HepG2 (cell line): ENCODE measurements around the gene SDC4. TPM values are rescaled to one million over a fixed set of nuclear protein-coding genes. Genes with fewer than 3 reads are reported as not detected.

ENCODE experiments used
- CCDC6 ChIP-seq: sonication (generic); formaldehyde crosslinking; IDR thresholded peaks from 2 replicates; pipeline ENCODE4 v1.8.1; 2022; ENCODE audit warnings: mild to moderate bottlenecking, missing genetic modification reagents, moderate library complexity
- ESRRA ChIP-seq: sonication (generic); formaldehyde crosslinking; IDR thresholded peaks from 2 replicates; pipeline ENCODE4 v1.5.1; 2020; ENCODE audit warnings: mild to moderate bottlenecking, low read depth, missing genetic modification reagents
- KLF6 ChIP-seq: IDR thresholded peaks from 2 replicates; pipeline ENCODE4 v1.8.0; 2016; ENCODE audit warnings: missing biosample characterization, missing genetic modification reagents
- KMT2A ChIP-seq: sonication (generic); formaldehyde crosslinking; IDR thresholded peaks from 2 replicates; pipeline ENCODE4 v1.4.0; 2020; ENCODE audit warnings: missing genetic modification reagents
- MEIS2 ChIP-seq: sonication (generic); formaldehyde crosslinking; IDR thresholded peaks from 2 replicates; pipeline ENCODE4 v1.9.0; 2021; ENCODE audit warnings: mild to moderate bottlenecking, missing genetic modification reagents
- NFKB2 ChIP-seq: sonication (generic); formaldehyde crosslinking; IDR thresholded peaks from 2 replicates; pipeline ENCODE4 v1.4.0; 2020; ENCODE audit warnings: missing genetic modification reagents, borderline replicate concordance
- PHF21A ChIP-seq: sonication (generic); formaldehyde crosslinking; IDR thresholded peaks from 2 replicates; pipeline ENCODE4 v1.5.0; 2020; ENCODE audit warnings: mild to moderate bottlenecking, missing genetic modification reagents
- POLR2A ChIP-seq, 2 experiments: IDR thresholded peaks; 2 replicates each; pipeline ENCODE4 v1.6.1; 2011; ENCODE audit warnings: low read depth in 2 of 2, low read length in 2 of 2, mild to moderate bottlenecking in 1 of 2, moderate library complexity in 1 of 2; ENCODE audit not compliant: insufficient read depth in 1 of 2
- PPARG ChIP-seq: conservative IDR thresholded peaks from 2 replicates; pipeline ENCODE4 v1.6.1; 2016; ENCODE audit warnings: missing biosample characterization, missing genetic modification reagents
- SOX6 ChIP-seq, 2 experiments: fragments of 450-650 bp in 1 of 2; sonication (generic) in 1 of 2; formaldehyde crosslinking in 1 of 2; IDR thresholded peaks; 2 replicates each; pipeline versions ENCODE4 v1.4.0 to v1.6.1; 2017 to 2020; ENCODE audit warnings: antibody characterized with exemption in 1 of 2, mild to moderate bottlenecking in 1 of 2, missing genetic modification reagents in 1 of 2
- ZBTB10 ChIP-seq: sonication (generic); formaldehyde crosslinking; IDR thresholded peaks from 2 replicates; pipeline ENCODE4 v1.4.0; 2020; ENCODE audit warnings: missing genetic modification reagents, borderline replicate concordance
- ZFP36L1 ChIP-seq: sonication (generic); formaldehyde crosslinking; IDR thresholded peaks from 2 replicates; pipeline ENCODE4 v1.8.0; 2022; ENCODE audit warnings: mild to moderate bottlenecking, missing genetic modification reagents, moderate library complexity
- ZNF367 ChIP-seq: sonication (generic); formaldehyde crosslinking; IDR thresholded peaks from 2 replicates; pipeline ENCODE4 v1.4.0; 2020; ENCODE audit warnings: missing genetic modification reagents, borderline replicate concordance
- ZNF383 ChIP-seq: sonication (generic); formaldehyde crosslinking; IDR thresholded peaks from 2 replicates; pipeline ENCODE4 v1.4.0; 2020; ENCODE audit warnings: missing genetic modification reagents, mild to moderate bottlenecking, borderline replicate concordance
- ZNF430 ChIP-seq: sonication (generic); formaldehyde crosslinking; IDR thresholded peaks from 2 replicates; pipeline ENCODE4 v1.9.0; 2021; ENCODE audit warnings: mild to moderate bottlenecking, missing genetic modification reagents
- ZNF572 ChIP-seq: sonication (generic); formaldehyde crosslinking; IDR thresholded peaks from 2 replicates; pipeline ENCODE4 v1.5.1; 2020; ENCODE audit warnings: mild to moderate bottlenecking, missing genetic modification reagents
- ZNF614 ChIP-seq: IDR thresholded peaks from 2 replicates; pipeline ENCODE4 v1.6.1; 2018; ENCODE audit warnings: missing biosample characterization, missing genetic modification reagents, inconsistent platforms, borderline replicate concordance
- ZNF619 ChIP-seq: sonication (generic); formaldehyde crosslinking; IDR thresholded peaks from 2 replicates; pipeline ENCODE4 v1.4.0; 2020; ENCODE audit warnings: mild to moderate bottlenecking, missing genetic modification reagents
- ZSCAN12 ChIP-seq: sonication (generic); formaldehyde crosslinking; IDR thresholded peaks from 2 replicates; pipeline ENCODE4 v1.9.0; 2021; ENCODE audit warnings: mild to moderate bottlenecking, missing genetic modification reagents
- polyA plus RNA-seq, 8 experiments: library from polyadenylated mRNA; depleted of rRNA in 3 of 8; stranded (reverse) in 7 of 8; unstranded in 1 of 8; fragments of >200 nt; fragmentation: Illumina TruSeq in 4 of 8; extraction: Trizol in 4 of 8; gene quantifications; 2 replicates each; pipeline versions ENCODE4 v1.2.1 to v1.2.3, GENCODE V29; 2011 to 2016; ENCODE audit warnings: low read depth in 4 of 8, missing spikeins in 1 of 8, mixed read lengths in 1 of 8; ENCODE audit not compliant: insufficient read depth in 1 of 8
- total RNA-seq, 5 experiments: library from RNA; depleted of rRNA; stranded (reverse); fragments of >200 nt; fragmentation: Illumina TruSeq; extraction: Trizol; gene quantifications; 2 replicates each; pipeline ENCODE4 v1.2.3, GENCODE V29; 2016; ENCODE audit warnings: low read depth in 1 of 5
- TF ChIP-seq, protein P1 (sequence below): sonication (generic); IDR thresholded peaks from 2 replicates; pipeline ENCODE4 v1.6.1; 2016; ENCODE audit warnings: low read depth, borderline replicate concordance
- TF ChIP-seq, protein P2 (sequence below): IDR thresholded peaks from 2 replicates; pipeline ENCODE4 v1.4.0; 2020; ENCODE audit warnings: mild to moderate bottlenecking, missing genetic modification reagents
- TF ChIP-seq, protein P3 (sequence below): IDR thresholded peaks from 2 replicates; pipeline ENCODE4 v1.6.1; 2016; ENCODE audit warnings: control low read depth

SDC4 gene
- total and polyA plus RNA-seq, 2 of the 13 experiments (the other 11 are each of a cell fraction or from before 2014, with no cell fraction given): 49.0 to 65.1 TPM

GRCh38 chr20:45342855-45343531 is 5.2 kb downstream of the SDC4 start (continued):
- TF ChIP-seq, protein P1, sequence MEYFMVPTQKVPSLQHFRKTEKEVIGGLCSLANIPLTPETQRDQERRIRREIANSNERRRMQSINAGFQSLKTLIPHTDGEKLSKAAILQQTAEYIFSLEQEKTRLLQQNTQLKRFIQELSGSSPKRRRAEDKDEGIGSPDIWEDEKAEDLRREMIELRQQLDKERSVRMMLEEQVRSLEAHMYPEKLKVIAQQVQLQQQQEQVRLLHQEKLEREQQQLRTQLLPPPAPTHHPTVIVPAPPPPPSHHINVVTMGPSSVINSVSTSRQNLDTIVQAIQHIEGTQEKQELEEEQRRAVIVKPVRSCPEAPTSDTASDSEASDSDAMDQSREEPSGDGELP: no peak
- TF ChIP-seq ZNF572 (CRISPR knock-in tag) (no peak), KMT2A (CRISPR knock-in tag) (0 out of 2 replicates have a peak, but pooled peaks have one; percentile 2), KLF6 (no peak; the same call in 1 of the 2 replicates), ESRRA (CRISPR knock-in tag) (peak; percentile 64; the same call in 1 of the 2 replicates), PPARG (CRISPR knock-in tag) (no peak), MEIS2 (CRISPR knock-in tag) (peak; percentile 55; the same call in 1 of the 2 replicates), ZFP36L1 (no peak), ZSCAN12 (no peak), PHF21A (CRISPR knock-in tag) (no peak), SOX6 (IDR thresholded peaks at IDR 0.05) (no peak), SOX6 (CRISPR knock-in tag; IDR thresholded peaks at IDR 0.05) (0 out of 2 replicates have a peak, but pooled peaks have one; percentile 0), NFKB2 (CRISPR knock-in tag) (peak; percentile 40; the same call in 1 of the 2 replicates), ZNF614 (0 out of 2 replicates have a peak, but pooled peaks have one; percentile 27), ZBTB10 (CRISPR knock-in tag) (peak; percentile 54; the same call in 1 of the 2 replicates), CCDC6 (CRISPR knock-in tag) (0 out of 2 replicates have a peak, but pooled peaks have one; percentile 6), ZNF383 (CRISPR knock-in tag) (no peak; the same call in 1 of the 2 replicates), ZNF430 (no peak), POLR2A (IDR thresholded peaks at IDR 0.05; ENCODE audit: insufficient read depth in 1 of 2, low read depth in 2 of 2, low read length in 2 of 2) (peak; percentile 42 to 54; a peak in 3 of 4 replicates), ZNF367 (CRISPR knock-in tag) (no peak), ZNF619 (CRISPR knock-in tag) (0 out of 2 replicates have a peak, but pooled peaks have one; percentile 9)
- TF ChIP-seq, protein P2, sequence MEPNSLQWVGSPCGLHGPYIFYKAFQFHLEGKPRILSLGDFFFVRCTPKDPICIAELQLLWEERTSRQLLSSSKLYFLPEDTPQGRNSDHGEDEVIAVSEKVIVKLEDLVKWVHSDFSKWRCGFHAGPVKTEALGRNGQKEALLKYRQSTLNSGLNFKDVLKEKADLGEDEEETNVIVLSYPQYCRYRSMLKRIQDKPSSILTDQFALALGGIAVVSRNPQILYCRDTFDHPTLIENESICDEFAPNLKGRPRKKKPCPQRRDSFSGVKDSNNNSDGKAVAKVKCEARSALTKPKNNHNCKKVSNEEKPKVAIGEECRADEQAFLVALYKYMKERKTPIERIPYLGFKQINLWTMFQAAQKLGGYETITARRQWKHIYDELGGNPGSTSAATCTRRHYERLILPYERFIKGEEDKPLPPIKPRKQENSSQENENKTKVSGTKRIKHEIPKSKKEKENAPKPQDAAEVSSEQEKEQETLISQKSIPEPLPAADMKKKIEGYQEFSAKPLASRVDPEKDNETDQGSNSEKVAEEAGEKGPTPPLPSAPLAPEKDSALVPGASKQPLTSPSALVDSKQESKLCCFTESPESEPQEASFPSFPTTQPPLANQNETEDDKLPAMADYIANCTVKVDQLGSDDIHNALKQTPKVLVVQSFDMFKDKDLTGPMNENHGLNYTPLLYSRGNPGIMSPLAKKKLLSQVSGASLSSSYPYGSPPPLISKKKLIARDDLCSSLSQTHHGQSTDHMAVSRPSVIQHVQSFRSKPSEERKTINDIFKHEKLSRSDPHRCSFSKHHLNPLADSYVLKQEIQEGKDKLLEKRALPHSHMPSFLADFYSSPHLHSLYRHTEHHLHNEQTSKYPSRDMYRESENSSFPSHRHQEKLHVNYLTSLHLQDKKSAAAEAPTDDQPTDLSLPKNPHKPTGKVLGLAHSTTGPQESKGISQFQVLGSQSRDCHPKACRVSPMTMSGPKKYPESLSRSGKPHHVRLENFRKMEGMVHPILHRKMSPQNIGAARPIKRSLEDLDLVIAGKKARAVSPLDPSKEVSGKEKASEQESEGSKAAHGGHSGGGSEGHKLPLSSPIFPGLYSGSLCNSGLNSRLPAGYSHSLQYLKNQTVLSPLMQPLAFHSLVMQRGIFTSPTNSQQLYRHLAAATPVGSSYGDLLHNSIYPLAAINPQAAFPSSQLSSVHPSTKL: no peak; the same call in 1 of the 2 replicates
- TF ChIP-seq, protein P3, sequence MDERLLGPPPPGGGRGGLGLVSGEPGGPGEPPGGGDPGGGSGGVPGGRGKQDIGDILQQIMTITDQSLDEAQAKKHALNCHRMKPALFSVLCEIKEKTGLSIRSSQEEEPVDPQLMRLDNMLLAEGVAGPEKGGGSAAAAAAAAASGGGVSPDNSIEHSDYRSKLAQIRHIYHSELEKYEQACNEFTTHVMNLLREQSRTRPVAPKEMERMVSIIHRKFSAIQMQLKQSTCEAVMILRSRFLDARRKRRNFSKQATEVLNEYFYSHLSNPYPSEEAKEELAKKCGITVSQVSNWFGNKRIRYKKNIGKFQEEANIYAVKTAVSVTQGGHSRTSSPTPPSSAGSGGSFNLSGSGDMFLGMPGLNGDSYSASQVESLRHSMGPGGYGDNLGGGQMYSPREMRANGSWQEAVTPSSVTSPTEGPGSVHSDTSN (CRISPR knock-in tag): no peak
